Activated CD8-positive, alpha-beta memory T cell treated with anti-CD3 and anti-CD28 coated beads, Interleukin-2, amount 50 U/mL, for 1 hour (primary cell): Measurements from ENCODE around the gene ITSN1.
"Not testable (repeated sequence)": the region's sequence is repeated elsewhere in the genome, so short reads cannot be mapped to it uniquely, and the experiment has no call there.

ENCODE experiments used
- DNase-seq: peaks from one replicate; pipeline ENCODE4 v3.0.0-alpha.2; 2020; ENCODE audit errors: extremely low read depth

ITSN1 gene

GRCh38 chr21:33650929-33651509 is 8.7 kb downstream of the ITSN1 start:
- no peak for DNase-seq

- no peak for DNase-seq
Measured at GRCh38 chr21:33651965-33652680, 9.8 kb downstream of the ITSN1 start.

- DNase-seq: no peak
Measured at GRCh38 chr21:33654412-33654811, 12.1 kb downstream of the ITSN1 start.

- no peak for DNase-seq
Measured at GRCh38 chr21:33655588-33656221, 13.4 kb downstream of the ITSN1 start.

GRCh38 chr21:33657124-33657820 is 15.0 kb downstream of the ITSN1 start:
- DNase-seq: no peak

- no peak for DNase-seq
Measured at GRCh38 chr21:33658919-33659567, 16.7 kb downstream of the ITSN1 start.

GRCh38 chr21:33659568-33659949 is 17.3 kb downstream of the ITSN1 start:
- DNase-seq: no peak

DNA sequence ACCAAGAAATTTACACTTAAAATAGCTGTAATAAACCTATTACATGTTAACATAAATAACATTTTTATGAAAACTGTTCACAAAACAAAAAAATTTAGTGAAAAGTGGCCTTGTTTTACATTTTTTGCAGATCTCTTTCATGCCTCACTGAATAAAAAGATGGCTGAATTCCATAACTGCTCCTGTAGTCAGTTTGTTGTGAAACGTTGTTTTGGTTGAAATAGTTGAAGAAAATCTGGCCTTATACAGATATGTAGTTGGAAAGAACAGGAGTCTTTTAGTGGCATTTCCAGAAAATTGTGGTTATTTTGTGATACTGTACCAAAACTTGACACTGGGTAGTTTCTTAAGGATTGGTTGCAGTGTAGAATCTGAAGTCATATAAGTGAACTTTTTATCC is 18.1 kb downstream of the ITSN1 start:
- no peak for DNase-seq

DNA sequence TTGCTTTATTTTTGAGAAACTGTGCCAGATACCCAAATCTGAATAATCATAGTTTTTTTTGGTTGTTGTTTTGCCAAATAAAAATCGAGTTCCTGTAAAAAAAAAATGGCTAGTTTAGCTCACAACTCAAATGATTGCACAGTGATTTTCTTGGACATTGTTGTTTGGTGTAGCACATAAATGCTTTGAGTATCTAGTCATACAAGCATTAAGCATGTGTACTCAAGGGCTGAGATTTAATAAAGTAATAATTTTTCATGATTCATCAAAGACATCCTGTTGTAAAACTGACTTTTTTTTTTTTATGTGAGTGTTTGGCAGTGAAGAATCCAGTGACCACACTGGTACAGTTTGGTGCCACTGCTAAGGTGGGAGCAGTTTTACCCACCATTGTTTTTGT is 18.8 kb downstream of the ITSN1 start:
- DNase-seq: no peak

GRCh38 chr21:33662046-33662445 is 19.7 kb downstream of the ITSN1 start:
- no peak for DNase-seq

GRCh38 chr21:33663241-33663640 is 20.9 kb downstream of the ITSN1 start:
- DNase-seq: no peak

- no peak for DNase-seq
Measured at GRCh38 chr21:33664135-33664534, 21.8 kb downstream of the ITSN1 start.

DNA sequence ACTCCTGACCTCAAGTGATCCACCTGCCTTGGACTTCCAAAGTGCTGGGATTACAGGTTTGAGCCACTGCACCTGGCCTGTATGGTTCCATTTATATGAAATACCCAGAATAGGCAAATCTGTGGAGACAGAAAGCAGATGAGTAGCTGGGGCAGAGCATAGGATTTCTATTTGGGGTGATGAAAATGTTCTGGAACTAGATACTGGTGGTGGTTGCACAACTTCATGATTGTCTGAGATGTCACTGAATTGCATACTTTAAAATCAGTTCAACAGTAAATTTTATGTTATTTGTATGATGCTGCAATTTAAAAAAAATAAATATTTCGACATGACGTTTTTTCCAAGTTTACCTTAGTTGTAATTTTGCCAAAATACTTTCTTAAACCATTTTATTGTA is 23.9 kb downstream of the ITSN1 start:
- no peak for DNase-seq

GRCh38 chr21:33667636-33668035 is 25.3 kb downstream of the ITSN1 start:
- DNase-seq: no peak

DNA sequence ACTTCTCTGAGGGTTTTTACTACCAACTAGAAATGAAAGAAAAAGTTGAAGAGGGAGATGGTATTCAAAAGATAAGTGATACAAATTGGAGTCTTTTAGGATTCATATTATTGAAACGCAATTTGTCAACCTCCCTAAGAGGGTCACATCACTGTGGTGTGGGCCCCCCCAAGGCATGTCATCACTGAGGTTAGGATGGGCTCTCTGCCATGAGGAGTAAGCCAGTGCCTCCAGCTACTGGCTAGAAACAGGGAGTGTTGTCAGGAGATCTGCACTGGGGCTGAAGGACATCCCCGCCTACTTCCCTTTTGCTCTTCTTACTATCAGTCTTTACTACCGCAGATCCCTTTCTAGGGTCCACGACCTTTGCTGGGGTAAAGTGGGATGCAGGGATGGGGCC is 25.9 kb downstream of the ITSN1 start:
- no peak for DNase-seq

DNA sequence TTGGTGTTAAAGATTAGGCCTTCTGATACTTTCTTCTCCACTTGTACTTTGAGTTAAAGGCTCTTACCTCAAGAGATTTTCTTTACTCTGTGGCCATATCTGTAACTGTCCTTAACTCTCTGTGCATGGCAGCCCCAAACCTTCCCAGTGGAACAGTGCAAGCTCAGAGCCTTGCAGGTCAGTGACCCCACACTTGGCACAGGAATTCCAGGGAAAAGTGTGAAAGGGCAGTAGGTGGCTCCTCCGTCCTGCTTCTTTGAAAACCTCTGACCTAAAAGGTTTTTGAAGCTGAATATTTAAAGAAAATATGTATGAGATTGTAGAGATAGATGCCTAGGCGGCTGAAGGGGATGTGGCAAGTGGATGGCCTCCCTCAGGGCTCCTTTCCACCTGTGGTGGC is 26.3 kb downstream of the ITSN1 start:
- no peak for DNase-seq

DNA sequence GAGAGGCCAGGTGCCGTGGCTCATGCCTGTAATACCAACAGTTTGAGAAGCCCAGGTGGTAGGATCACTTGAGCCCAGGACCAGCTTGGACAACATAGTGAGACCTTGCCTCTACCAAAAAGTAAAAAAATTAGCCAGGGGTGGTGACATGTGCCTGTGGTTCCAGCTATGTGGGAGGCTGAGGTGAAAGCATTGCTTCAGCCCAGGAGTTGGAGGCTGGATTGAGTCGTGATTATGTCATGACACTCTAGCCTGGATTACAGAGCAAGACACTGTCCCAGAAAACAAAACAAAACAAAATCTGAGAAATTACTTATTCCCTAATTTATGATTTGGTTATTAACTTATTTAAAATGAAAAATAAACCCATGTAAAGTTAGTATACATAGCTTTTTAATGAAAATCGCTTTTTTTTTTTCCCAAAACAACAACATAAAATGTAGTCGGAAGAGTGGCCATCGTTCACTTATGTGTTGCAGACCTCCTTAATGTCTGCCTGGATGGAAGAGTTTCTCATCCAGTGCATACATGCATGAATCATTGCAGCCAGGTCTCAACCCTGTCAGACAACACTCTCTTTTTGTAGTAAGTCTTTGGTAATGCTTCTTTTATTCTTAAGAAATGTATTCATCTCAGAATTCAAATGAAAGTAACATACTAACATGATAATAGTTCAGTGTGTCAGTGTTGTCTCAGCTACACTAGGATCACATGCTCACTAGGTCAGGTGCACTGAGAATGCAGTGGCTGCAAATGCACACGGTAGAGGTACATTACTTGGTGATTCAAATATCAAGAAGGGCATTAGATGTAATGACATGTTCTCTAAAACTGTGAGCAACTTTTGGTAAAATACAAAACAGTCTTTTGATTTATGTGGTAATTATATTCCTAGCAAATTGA is 28.0 kb downstream of the ITSN1 start:
- no peak for DNase-seq

DNA sequence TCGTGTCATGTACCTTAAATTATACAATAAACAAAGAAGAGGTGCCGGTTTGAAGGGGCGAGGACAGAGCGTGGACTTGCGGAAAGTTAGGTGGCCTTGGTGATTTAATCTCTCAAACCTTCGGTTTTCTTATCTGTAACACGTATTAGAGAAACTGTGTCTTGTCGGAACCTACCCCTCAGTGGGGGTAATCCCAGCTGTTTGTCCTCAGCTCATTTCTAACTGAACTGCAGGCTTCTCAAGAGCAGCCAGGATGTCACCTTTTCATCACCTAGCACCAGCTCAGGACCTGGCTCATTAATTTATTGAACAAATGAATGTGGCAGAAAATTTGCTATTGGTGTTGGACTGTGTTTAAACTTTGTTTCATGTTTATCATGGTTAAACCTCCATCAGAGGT is 31.2 kb downstream of the ITSN1 start:
- no peak for DNase-seq

GRCh38 chr21:33674226-33674625 is 31.9 kb downstream of the ITSN1 start:
- no peak for DNase-seq

DNA sequence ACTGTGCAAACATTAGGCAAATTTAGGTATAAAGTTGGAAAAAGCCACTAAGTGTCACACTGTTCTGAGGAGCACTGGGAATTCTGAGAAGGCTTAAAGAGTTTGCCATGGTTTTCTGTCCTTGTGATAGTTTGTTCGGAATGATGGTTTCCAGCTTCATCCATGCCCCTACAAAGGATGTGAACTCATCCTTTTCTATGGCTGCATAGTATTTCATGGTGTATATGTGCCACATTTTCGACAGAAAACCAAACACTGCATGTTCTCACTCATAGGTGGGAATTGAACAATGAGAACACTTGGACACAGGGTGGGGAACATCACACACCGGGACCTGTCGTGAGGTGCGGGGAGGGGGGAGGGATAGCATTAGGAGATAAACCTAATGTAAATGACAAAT is 34.4 kb downstream of the ITSN1 start:
- DNase-seq: not testable (repeated sequence)

- no peak for DNase-seq
Measured at GRCh38 chr21:33677450-33677849, 35.1 kb downstream of the ITSN1 start.
